Neural progenitor cell (in vitro differentiated cells): ENCODE measurements around the gene KAT2B. TPM values are rescaled to one million over a fixed set of nuclear protein-coding genes. Genes with fewer than 3 reads are reported as not detected.

Experiments used
- DNase-seq: peaks from one replicate; pipeline ENCODE4 v3.0.0-alpha.2; 2016; ENCODE audit warnings: low spot score
- H2AFZ ChIP-seq: fragments of 200-600 bp; sonication (generic); replicated peaks from 2 replicates; pipeline ENCODE4 v1.6.1; 2016; ENCODE audit warnings: antibody characterized with exemption
- H3F3A ChIP-seq: fragments of 200-600 bp; sonication (generic); 2 replicates; pipeline ENCODE4 v1.6.1; 2016; ENCODE audit warnings: antibody characterized with exemption, low read depth
- H3K27ac ChIP-seq: fragments of 200-600 bp; sonication (generic); 2 replicates; pipeline ENCODE4 v1.5.1; 2016; ENCODE audit warnings: mild to moderate bottlenecking
- H3K27me3 ChIP-seq: fragments of 200-600 bp; sonication (generic); 2 replicates; pipeline ENCODE4 v1.6.1; 2016; ENCODE audit warnings: mild to moderate bottlenecking, moderate library complexity
- H3K36me3 ChIP-seq: fragments of 200-600 bp; sonication (generic); 2 replicates; pipeline ENCODE4 v1.5.1; 2016
- H3K4me1 ChIP-seq: fragments of 200-600 bp; sonication (generic); 2 replicates; pipeline ENCODE4 v1.6.1; 2016; ENCODE audit warnings: mixed run types
- H3K4me2 ChIP-seq: fragments of 200-600 bp; sonication (generic); 2 replicates; pipeline ENCODE4 v1.6.1; 2016
- H3K4me3 ChIP-seq: fragments of 200-600 bp; sonication (generic); 2 replicates; pipeline ENCODE4 v1.5.1; 2016
- H3K79me2 ChIP-seq: fragments of 200-600 bp; sonication (generic); 2 replicates; pipeline ENCODE4 v1.6.1; 2016; ENCODE audit warnings: low read depth
- H3K9ac ChIP-seq: fragments of 200-600 bp; sonication (generic); 2 replicates; pipeline ENCODE4 v1.6.1; 2016
- H3K9me3 ChIP-seq: fragments of 200-600 bp; sonication (generic); 2 replicates; pipeline ENCODE4 v1.5.1; 2016; ENCODE audit warnings: low read depth
- H4K20me1 ChIP-seq: fragments of 200-600 bp; sonication (generic); 2 replicates; pipeline ENCODE4 v1.6.1; 2016; ENCODE audit warnings: low read depth
- H3K27ac Mint-ChIP-seq: 3 replicates; pipeline ENCODE4 v1.8.0; 2021; ENCODE audit warnings: mixed read lengths
- H3K27me3 Mint-ChIP-seq: 2 replicates; pipeline ENCODE4 v1.8.0; 2022; ENCODE audit warnings: low read depth, mild to moderate bottlenecking, inconsistent platforms, moderate library complexity, mixed read lengths; ENCODE audit not compliant: insufficient read depth
- H3K36me3 Mint-ChIP-seq: 3 replicates; pipeline ENCODE4 v1.8.0; 2021; ENCODE audit warnings: mixed read lengths
- H3K4me1 Mint-ChIP-seq: 3 replicates; pipeline ENCODE4 v1.8.0; 2021; ENCODE audit warnings: mixed read lengths
- H3K4me3 Mint-ChIP-seq: 3 replicates; pipeline ENCODE4 v1.8.0; 2021; ENCODE audit warnings: mild to moderate bottlenecking, moderate library complexity, mixed read lengths
- H3K9me3 Mint-ChIP-seq: 3 replicates; pipeline ENCODE4 v1.8.0; 2020; ENCODE audit warnings: mixed read lengths
- EZH2 ChIP-seq: fragments of 200-600 bp; sonication (generic); IDR thresholded peaks from 2 replicates; pipeline ENCODE4 v1.6.1; 2017; ENCODE audit warnings: antibody characterized with exemption, mild to moderate bottlenecking, moderate library complexity
- EZH2phosphoT487 ChIP-seq: fragments of 200-600 bp; sonication (generic); IDR thresholded peaks from 2 replicates; pipeline ENCODE4 v1.6.1; 2017; ENCODE audit warnings: antibody characterized with exemption
- total RNA-seq: library from RNA; depleted of rRNA; stranded (reverse); fragments of >200 nt; gene quantifications from 2 replicates; pipeline ENCODE4 v1.2.3, GENCODE V29; 2015; ENCODE audit warnings: low replicate concordance
- TF ChIP-seq, protein P1 (sequence below): fragments of 200-600 bp; sonication (generic); IDR thresholded peaks from 2 replicates; pipeline ENCODE4 v1.5.1; 2017; ENCODE audit warnings: antibody characterized with exemption, mild to moderate bottlenecking

KAT2B gene
- total RNA-seq, 1 donor from 2014 or later = 21.6 TPM

DNA sequence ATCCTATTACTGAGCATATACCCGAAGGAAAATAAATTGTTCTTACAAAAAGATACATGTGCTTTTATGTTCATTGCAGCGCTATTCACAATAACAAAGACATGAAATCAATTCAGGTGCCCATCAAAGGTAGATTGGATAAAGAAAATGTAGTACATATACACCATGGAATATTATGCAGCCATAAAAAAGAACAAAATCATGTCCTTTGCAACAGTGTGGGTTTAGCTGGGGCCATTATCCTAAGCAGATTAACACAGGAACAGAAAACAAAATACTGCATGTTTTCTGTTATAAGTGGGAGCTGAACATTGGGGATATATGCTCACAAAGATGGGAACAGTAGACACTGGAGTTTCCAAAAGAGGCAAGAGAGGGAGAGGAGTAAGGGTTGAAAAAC, 103.3 kb downstream of the KAT2B start:
- H3K27me3 Mint-ChIP-seq = no peaks in the 10 kb centered on the region
- H3K36me3 Mint-ChIP-seq = peaks cover 4% of the 10 kb centered on the region
- peaks cover 35% of the 10 kb centered on the region for H3K4me1 ChIP-seq
- H2AFZ ChIP-seq = no peak overlapping the region
- no peak overlapping the region for H3K27ac ChIP-seq
- peaks cover 8% of the 10 kb centered on the region for H4K20me1 ChIP-seq
- DNase-seq = no peak
- no peaks in the 10 kb centered on the region for H3K79me2 ChIP-seq
- H3K36me3 ChIP-seq = peaks cover 3% of the 10 kb centered on the region
- no peak overlapping the region for H3K4me3 ChIP-seq
- peaks cover 36% of the 10 kb centered on the region for H3K4me1 Mint-ChIP-seq
- no peak for TF ChIP-seq EZH2phosphoT487
- TF ChIP-seq EZH2 = no peak
- peaks cover 48% of the 10 kb centered on the region for H3F3A ChIP-seq
- H3K4me3 Mint-ChIP-seq = peak overlapping the region; percentile 28
- no peak overlapping the region for H3K27ac Mint-ChIP-seq
- no peaks in the 10 kb centered on the region for H3K27me3 ChIP-seq
- no peaks in the 10 kb centered on the region for H3K9me3 Mint-ChIP-seq
- no peaks in the 10 kb centered on the region for H3K9me3 ChIP-seq
- no peak overlapping the region for H3K4me2 ChIP-seq
- no peak overlapping the region for H3K9ac ChIP-seq

DNA sequence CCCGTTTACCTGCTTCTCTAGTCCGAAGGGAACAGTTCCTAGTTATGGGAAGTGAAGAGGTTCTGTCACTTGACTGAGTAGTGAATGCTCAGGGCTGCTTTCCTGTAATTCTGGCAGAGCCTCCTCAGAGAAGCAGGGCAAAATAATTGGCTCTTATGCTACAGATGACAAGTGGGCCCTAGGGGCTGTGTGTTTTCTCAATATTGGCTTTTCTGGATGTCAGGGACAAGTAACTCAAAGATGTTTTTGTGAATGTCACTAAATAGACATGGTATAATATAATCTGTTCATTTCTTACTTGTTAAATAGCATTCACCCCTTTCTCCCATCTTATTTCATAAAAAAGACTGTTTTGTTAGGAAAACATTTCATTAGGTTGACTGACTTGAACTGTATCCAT, 105.6 kb downstream of the KAT2B start:
- peaks cover 26% of the 10 kb centered on the region for H3K4me1 ChIP-seq
- H3K4me1 Mint-ChIP-seq = peaks cover 22% of the 10 kb centered on the region
- DNase-seq = no peak
- H4K20me1 ChIP-seq = peaks cover 8% of the 10 kb centered on the region
- H2AFZ ChIP-seq = no peak overlapping the region
- H3K27me3 ChIP-seq = no peaks in the 10 kb centered on the region
- H3K36me3 Mint-ChIP-seq = peaks cover 4% of the 10 kb centered on the region
- no peak for TF ChIP-seq EZH2
- TF ChIP-seq EZH2phosphoT487 = no peak
- TF ChIP-seq, protein P1, sequence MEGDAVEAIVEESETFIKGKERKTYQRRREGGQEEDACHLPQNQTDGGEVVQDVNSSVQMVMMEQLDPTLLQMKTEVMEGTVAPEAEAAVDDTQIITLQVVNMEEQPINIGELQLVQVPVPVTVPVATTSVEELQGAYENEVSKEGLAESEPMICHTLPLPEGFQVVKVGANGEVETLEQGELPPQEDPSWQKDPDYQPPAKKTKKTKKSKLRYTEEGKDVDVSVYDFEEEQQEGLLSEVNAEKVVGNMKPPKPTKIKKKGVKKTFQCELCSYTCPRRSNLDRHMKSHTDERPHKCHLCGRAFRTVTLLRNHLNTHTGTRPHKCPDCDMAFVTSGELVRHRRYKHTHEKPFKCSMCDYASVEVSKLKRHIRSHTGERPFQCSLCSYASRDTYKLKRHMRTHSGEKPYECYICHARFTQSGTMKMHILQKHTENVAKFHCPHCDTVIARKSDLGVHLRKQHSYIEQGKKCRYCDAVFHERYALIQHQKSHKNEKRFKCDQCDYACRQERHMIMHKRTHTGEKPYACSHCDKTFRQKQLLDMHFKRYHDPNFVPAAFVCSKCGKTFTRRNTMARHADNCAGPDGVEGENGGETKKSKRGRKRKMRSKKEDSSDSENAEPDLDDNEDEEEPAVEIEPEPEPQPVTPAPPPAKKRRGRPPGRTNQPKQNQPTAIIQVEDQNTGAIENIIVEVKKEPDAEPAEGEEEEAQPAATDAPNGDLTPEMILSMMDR = no peak
- no peak overlapping the region for H3K27ac Mint-ChIP-seq
- no peaks in the 10 kb centered on the region for H3K9me3 Mint-ChIP-seq
- H3K9ac ChIP-seq = no peak overlapping the region
- no peaks in the 10 kb centered on the region for H3K27me3 Mint-ChIP-seq
- H3K36me3 ChIP-seq = peaks cover 9% of the 10 kb centered on the region
- H3K4me3 Mint-ChIP-seq = no peak overlapping the region
- H3K27ac ChIP-seq = no peak overlapping the region
- no peaks in the 10 kb centered on the region for H3K9me3 ChIP-seq
- no peak overlapping the region for H3K4me2 ChIP-seq
- peaks cover 33% of the 10 kb centered on the region for H3F3A ChIP-seq
- no peaks in the 10 kb centered on the region for H3K79me2 ChIP-seq
- no peak overlapping the region for H3K4me3 ChIP-seq

DNA sequence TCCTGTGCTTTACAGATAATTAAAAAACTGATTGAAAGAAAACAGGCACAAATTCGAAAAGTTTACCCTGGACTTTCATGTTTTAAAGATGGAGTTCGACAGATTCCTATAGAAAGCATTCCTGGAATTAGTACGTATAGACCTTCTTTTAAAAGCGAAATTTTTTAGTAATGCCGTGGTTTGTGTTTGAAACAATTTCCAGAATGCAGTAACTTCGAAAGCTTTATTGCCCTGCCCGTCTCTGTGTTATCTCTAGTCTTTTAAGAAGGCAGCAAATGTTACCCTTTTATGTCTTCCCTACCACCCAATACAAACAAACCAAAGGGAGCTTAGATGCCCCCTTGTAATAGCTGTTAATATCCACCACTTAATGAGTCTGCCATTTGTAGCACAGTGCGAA, 106.1 kb downstream of the KAT2B start:
- Mint-ChIP-seq H3K4me3 (no peak overlapping the region), H3K27me3 (no peaks in the 10 kb centered on the region), H3K4me1 (peaks cover 18% of the 10 kb centered on the region), H3K9me3 (no peaks in the 10 kb centered on the region), H3K27ac (no peak overlapping the region), H3K36me3 (peaks cover 4% of the 10 kb centered on the region)
- Histone ChIP-seq H2AFZ (no peak overlapping the region), H3K4me2 (no peak overlapping the region), H3K9ac (no peak overlapping the region), H4K20me1 (peaks cover 8% of the 10 kb centered on the region), H3K79me2 (no peaks in the 10 kb centered on the region), H3K36me3 (peaks cover 12% of the 10 kb centered on the region), H3K27me3 (no peaks in the 10 kb centered on the region), H3K27ac (no peak overlapping the region), H3K4me1 (peaks cover 26% of the 10 kb centered on the region), H3K9me3 (no peaks in the 10 kb centered on the region), H3K4me3 (no peak overlapping the region), H3F3A (peaks cover 33% of the 10 kb centered on the region)
- TF ChIP-seq, protein P1 = no peak
- TF ChIP-seq EZH2phosphoT487 = no peak
- TF ChIP-seq EZH2 = no peak
- DNase-seq = no peak

DNA sequence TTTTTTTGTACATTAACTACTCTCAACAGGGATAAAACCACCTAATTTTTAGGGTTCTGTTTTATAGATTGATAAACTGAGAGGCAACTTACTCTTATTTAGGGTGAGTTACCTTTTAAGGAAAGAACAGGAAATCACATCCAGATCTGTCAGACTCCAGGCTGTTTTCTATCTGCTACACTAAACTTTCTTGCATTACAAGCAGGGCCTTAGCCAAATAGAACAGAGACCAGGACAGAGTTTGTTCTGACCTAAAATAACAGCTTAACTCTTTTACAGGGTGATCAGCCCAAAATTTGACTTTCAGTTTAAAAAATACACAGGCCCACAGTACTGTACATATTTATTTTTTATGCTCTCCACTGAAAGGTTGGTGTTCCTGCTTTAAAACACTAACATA, 107.1 kb downstream of the KAT2B start:
- Histone ChIP-seq H4K20me1 (peaks cover under 1% of the 10 kb centered on the region), H3K4me3 (no peak overlapping the region), H2AFZ (no peak overlapping the region), H3K4me1 (peaks cover 30% of the 10 kb centered on the region), H3K9ac (no peak overlapping the region), H3K4me2 (no peak overlapping the region), H3K27me3 (no peaks in the 10 kb centered on the region), H3K36me3 (peaks cover 14% of the 10 kb centered on the region), H3K27ac (no peak overlapping the region), H3F3A (peaks cover 25% of the 10 kb centered on the region), H3K79me2 (no peaks in the 10 kb centered on the region), H3K9me3 (no peaks in the 10 kb centered on the region)
- DNase-seq = no peak
- peaks cover 11% of the 10 kb centered on the region for H3K4me1 Mint-ChIP-seq
- no peak for TF ChIP-seq EZH2phosphoT487
- H3K9me3 Mint-ChIP-seq = no peaks in the 10 kb centered on the region
- H3K27ac Mint-ChIP-seq = no peak overlapping the region
- peaks cover 4% of the 10 kb centered on the region for H3K36me3 Mint-ChIP-seq
- H3K27me3 Mint-ChIP-seq = no peaks in the 10 kb centered on the region
- H3K4me3 Mint-ChIP-seq = no peak overlapping the region
